ENCODE results near the gene CAMTA1.

- no peak for TF ChIP-seq ZNF2 (tag by site-specific recombination; IDR thresholded peaks at IDR 0.05)
- TF ChIP-seq CTCF (tag by site-specific recombination; IDR thresholded peaks at IDR 0.05): no peak
- TF ChIP-seq ZNF274 (IDR thresholded peaks at IDR 0.05; ENCODE audit: low read length): no peak
- no peak for TF ChIP-seq ZNF274 (tag by site-specific recombination; IDR thresholded peaks at IDR 0.05; ENCODE audit: borderline replicate concordance)
- TF ChIP-seq ZBTB44 (tag by site-specific recombination; IDR thresholded peaks at IDR 0.05): no peak
- no peak for TF ChIP-seq WT1 (tag by site-specific recombination; IDR thresholded peaks at IDR 0.05)
- no peak for TF ChIP-seq ZNF398 (tag by site-specific recombination; IDR thresholded peaks at IDR 0.05)
- TF ChIP-seq ZBTB1 (tag by site-specific recombination; IDR thresholded peaks at IDR 0.05): no peak
- no peak for TF ChIP-seq ZNF10 (tag by site-specific recombination; IDR thresholded peaks at IDR 0.05)
- TF ChIP-seq YY2 (tag by site-specific recombination; IDR thresholded peaks at IDR 0.05): no peak
Measured at GRCh38 chr1:6811583-6811982, 26.3 kb downstream of the CAMTA1 start.

All from HEK293 (cell line).